GM12873 (cell line): ENCODE results near the gene SLC19A1.

Experiments used
- CTCF ChIP-seq: IDR thresholded peaks from 2 replicates; pipeline ENCODE4 v1.5.1; 2012; ENCODE audit warnings: low read depth, mild to moderate bottlenecking, moderate library complexity, low read length, control low read depth; ENCODE audit not compliant: insufficient read depth; ENCODE audit errors: missing control alignments

Gene SLC19A1

GRCh38 chr21:45544449-45545235, 2.4 kb upstream of the SLC19A1 start:
- no peak for TF ChIP-seq CTCF

GRCh38 chr21:45543710-45544448, 1.6 kb upstream of the SLC19A1 start:
- TF ChIP-seq CTCF = no peak

- TF ChIP-seq CTCF = no peak
Measured at GRCh38 chr21:45543371-45543709, 1.1 kb upstream of the SLC19A1 start.

GRCh38 chr21:45542667-45543370, 579 bp upstream of the SLC19A1 start:
- no peak for TF ChIP-seq CTCF

GRCh38 chr21:45541221-45542039, 810 bp downstream of the SLC19A1 start:
- no peak for TF ChIP-seq CTCF

GRCh38 chr21:45540601-45540970, 1.7 kb downstream of the SLC19A1 start:
- no peak for TF ChIP-seq CTCF
